DOHH2 (cell line): Measurements from ENCODE around the gene SYT3.

ENCODE experiments used
- CTCF ChIP-seq: fragments of 200-600 bp; sonication (generic); IDR thresholded peaks from one replicate; pipeline ENCODE4 v1.5.1; 2014; ENCODE audit warnings: antibody characterized with exemption, mild to moderate bottlenecking, low read depth, low read length; ENCODE audit not compliant: poor library complexity, severe bottlenecking
- EZH2phosphoT487 ChIP-seq: fragments of 200-600 bp; sonication (generic); IDR thresholded peaks from 2 replicates; pipeline ENCODE4 v1.6.1; 2017; ENCODE audit warnings: borderline replicate concordance, mild to moderate bottlenecking, antibody characterized with exemption, low read length, moderate library complexity, mixed read lengths

GRCh38 chr19:50679177-50680125 lies 39.8 kb upstream of the SYT3 start:
- TF ChIP-seq CTCF (no peak), EZH2phosphoT487 (no peak)
